HL-60/S4 treated with retinoic acid at 250 ng/mL for 4 days and 3 days (cell line): ENCODE data around the gene FLRT3.

ENCODE experiments used
- in situ Hi-C: fragments of 300-500 bp; cut with MboI; formaldehyde crosslinking; loops from 2 replicates; pipeline ENCODE4 v1.7.0; 2022; ENCODE audit warnings: low sequenced_read_pairs

The FLRT3 gene

DNA sequence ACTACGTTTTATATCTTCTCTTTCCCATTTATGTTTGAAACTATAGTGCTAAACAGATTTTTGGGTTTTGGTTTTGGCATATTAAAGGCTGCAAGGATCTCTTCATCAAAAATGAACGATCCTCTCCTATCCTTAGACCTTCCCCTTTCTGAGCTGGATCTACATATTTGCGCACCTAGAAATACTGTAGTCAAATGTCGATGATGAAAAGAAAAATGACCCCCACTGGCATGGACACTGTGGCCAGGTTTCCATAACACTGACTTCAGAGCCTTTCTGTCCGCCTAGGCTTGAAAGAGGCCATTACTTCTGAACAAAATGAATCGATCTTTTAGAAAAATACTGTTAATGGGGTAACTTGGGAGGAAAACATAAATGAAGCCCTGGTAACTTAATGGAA is 5.8 kb downstream of the FLRT3 start:
- in situ Hi-C loops, result no loop called here

DNA sequence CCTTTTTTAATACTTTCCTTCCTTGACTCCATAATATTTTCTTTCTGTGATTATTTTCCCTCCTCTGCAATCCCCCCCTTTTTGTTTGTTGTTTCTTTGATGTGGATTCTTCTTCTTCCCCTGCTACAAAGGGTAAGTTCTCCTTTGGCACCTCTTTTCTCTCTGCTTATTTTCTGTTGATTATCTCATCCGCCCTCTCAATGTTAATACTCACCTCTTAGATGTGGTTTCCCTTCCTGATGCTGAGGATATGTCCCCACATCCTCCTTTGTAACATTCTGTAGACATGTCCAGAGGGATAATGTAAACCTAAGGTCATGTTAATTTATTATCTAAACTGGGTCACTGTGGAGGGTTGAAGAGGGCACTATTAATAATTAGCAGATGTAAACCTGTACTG is 17.7 kb downstream of the FLRT3 start:
- in situ Hi-C loops, result no loop called here

DNA sequence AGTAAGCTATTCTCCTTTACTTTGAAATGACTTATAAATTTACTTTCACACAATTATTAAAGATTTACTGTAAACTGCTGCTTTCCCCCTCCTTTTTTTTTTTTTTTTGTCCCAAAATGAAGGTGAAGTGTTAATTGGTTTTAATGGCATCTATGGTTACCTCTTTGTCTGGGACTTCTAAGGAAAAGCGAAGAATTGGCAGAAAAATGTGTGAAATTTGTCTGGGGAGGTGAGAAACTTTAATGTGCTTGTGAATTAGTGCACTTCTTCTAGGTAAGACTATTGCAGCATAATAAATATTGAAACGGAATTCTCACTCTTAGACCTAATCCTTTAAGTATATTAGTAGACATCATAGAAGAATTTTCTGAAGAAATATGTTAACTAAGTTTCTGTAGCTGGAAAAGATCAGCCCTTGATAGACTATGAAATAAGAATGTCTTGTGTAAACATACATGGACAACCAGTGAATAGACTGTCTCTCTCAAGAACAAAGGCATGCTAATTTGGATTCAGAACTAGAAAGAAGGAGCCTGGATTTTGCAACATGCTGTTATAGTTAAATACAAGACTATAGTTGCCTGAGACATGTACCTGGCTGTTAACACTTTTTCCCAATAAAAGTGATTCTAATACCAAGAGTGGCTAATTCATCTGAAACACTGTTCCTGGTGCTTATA is 23.9 kb downstream of the FLRT3 start:
- in situ Hi-C loops, result no loop called here

- in situ Hi-C loops, result no loop called here
Measured at GRCh38 chr20:14312001-14312400, 25.4 kb downstream of the FLRT3 start.

DNA sequence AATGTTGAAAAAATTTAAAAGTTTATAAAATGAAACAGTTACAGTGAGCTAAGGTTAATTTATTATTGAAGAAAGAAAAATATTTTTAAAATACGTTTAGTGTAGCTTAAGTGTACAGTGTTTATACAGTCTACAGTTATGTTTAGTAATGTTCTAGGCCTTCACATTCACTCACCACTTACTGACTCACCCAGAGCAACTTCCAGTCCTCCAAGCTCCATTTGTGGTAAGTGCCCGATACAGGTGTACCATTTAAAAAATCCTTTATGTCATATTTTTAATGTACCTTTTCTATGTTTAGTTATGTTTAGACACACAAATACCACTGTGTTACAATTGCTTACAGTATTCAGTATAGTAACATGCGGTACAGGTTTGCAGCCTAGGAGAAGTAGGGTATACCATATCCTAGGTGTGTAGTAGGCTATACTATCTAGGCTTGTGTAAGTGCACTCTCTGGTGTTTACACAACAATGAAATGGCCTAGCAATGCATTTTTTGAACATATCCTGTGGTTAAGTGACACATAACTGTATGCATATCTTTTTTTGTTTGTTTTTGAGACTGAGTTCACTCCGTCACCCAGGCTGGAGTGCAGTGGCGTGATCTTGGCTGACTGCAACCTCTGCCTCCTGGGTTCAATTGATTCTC is 26.3 kb downstream of the FLRT3 start:
- in situ Hi-C loops, result no loop called here

DNA sequence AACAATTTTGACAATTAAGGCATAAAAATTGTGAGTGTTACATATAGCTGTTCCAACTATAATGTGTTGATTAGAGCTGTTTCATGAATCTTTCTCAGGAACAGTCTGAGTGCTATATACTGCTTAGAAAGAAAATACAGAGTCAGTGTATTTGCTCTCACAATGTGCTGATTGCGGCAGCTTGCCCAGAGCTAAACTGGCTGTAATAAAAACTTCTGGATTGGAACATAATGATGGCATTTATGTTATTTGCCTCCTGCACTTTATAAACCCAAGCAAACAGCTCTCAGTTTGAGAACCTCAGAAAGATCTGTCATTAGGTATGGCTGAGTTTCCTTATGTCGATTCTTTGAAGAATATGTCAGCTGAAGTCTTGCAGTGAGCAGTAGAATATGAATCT is 29.5 kb downstream of the FLRT3 start:
- in situ Hi-C loops, result no loop called here

GRCh38 chr20:14304472-14304871 is 32.9 kb downstream of the FLRT3 start:
- in situ Hi-C loops, result no loop called here

- in situ Hi-C loops, result no loop called here
Measured at GRCh38 chr20:14303651-14304050, 33.8 kb downstream of the FLRT3 start.

DNA sequence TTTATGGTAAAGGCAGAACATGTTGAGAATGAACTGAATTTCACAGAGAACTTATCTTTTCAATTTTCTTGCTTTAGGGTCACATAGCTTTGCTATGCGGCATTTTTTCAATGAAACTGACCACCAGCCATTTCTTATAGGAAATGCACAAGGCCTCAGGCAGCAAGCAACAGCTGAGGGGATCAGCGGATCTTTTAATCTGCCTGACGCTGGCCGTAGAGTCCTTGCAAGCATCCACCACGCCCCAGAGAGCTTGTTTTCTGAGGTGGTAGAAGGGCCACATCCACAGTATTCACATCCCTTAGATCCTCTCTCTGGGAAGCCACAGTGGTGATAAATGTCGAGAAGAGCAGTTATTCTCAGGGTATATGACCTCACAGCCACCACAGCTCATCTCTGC is 34.3 kb downstream of the FLRT3 start:
- in situ Hi-C loops, result no loop called here

DNA sequence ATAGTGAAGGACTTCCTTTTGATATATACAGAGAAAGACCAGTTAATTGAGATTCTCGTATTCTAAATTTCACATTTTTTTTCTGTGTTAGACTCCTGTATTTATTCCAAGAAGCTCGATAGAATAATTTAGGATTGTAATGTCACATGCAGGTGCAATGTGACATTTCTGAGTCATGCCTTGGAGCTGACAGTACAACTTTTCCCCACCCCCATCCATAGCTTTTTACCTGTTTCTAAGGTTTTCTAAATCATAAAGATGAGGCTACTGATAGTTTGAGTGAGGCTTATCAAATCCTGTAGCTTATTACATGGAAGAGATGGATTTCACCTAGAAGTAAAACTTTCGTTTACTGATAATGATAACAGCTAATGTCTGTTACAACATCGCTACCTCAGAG is 37.6 kb downstream of the FLRT3 start:
- in situ Hi-C loops, result no loop called here

- in situ Hi-C loops, result no loop called here
Measured at GRCh38 chr20:14295770-14296309, 41.6 kb downstream of the FLRT3 start.

- in situ Hi-C loops, result no loop called here
Measured at GRCh38 chr20:14295238-14295637, 42.2 kb downstream of the FLRT3 start.

GRCh38 chr20:14291502-14291901 is 45.9 kb downstream of the FLRT3 start:
- in situ Hi-C loops, result no loop called here

DNA sequence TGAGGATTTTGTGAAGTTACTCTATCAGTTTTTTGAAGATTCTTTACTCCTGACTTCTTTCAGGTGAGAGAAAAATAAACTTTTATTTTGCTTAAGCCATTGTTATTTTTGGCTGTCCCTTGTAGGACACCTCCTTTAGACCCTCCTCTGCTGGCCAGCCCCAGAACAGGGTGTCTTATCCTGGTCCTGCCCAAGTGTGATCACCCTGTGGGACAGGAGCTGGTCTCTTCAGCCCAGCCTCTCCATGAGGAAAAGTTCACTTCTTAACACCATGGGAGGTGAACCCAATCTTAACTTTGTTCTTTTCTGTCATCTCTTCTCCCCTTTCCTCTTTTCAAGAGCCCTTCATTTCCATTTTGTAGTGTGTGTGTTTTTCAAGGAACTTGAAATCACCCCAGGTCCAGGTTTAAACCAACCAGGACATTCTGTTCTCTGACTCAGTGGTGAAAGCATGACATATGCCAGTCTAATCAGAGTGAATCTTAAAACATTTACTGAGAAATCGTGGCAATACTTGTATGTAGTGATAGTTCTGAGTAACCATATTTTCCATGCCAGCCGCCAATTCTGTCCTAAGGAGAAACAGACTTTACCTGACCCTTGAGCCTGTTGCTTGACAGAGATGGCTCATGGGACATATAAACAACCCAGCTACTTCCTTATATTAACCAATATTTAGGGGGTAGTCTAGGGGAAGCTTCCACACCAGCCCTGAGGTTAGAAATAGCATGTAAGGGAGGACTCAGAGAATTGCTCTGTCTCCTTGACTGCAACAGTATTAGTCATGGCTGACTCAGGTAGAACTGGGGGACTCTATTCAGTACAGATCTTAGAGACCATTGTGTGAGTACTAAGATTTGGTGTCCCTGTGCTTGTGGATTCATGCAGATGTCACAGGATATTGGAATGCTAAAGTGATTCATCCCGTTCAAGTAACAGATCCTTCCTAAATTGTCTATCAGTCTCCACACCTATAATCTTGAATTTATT is 48.8 kb downstream of the FLRT3 start:
- in situ Hi-C loops, result no loop called here

GRCh38 chr20:14284443-14284842 is 53.0 kb downstream of the FLRT3 start:
- in situ Hi-C loops, result no loop called here

- in situ Hi-C loops, result no loop called here
Measured at GRCh38 chr20:14282140-14282539, 55.3 kb downstream of the FLRT3 start.
